Measurements from ENCODE around the gene KRTAP12-2.
"Not testable (repeated sequence)": the region's sequence is repeated elsewhere in the genome, so short reads cannot be mapped to it uniquely, and the experiment has no call there.

GRCh38 chr21:44638506-44639330 is 28.0 kb downstream of the KRTAP12-2 start:
- not testable (repeated sequence) for TF ChIP-seq CTCF, POLR2A (IDR thresholded peaks at IDR 0.05)

All from lower leg skin (tissue), 3 donors.